RWPE2 (cell line): ENCODE data around the gene C2orf81.
A peak's percentile ranks its signal among the peaks of the same experiment; 100 is the strongest.

ENCODE experiments used
- ATAC-seq: fragments of 200-7000 bp; cut with Tn5 transposase; 3 replicates; pipeline ENCODE4 v1.9.1; 2021; ENCODE audit warnings: low read depth
- DNase-seq: peaks from one replicate; pipeline ENCODE4 v3.0.0-alpha.2; 2020; ENCODE audit warnings: low spot score
- H3K27ac ChIP-seq: fragments of 450-650 bp; 2 replicates; pipeline ENCODE4 v1.5.1; 2017; ENCODE audit warnings: mild to moderate bottlenecking; ENCODE audit not compliant: poor library complexity, severe bottlenecking
- H3K27me3 ChIP-seq: fragments of 250-450 bp; sonication (Bioruptor Pico); 2 replicates; pipeline ENCODE4 v1.5.1; 2021; ENCODE audit warnings: mild to moderate bottlenecking, moderate library complexity; ENCODE audit not compliant: insufficient read depth, poor library complexity, severe bottlenecking
- H3K36me3 ChIP-seq: fragments of 250-450 bp; sonication (Bioruptor Pico); 2 replicates; pipeline ENCODE4 v1.5.1; 2020; ENCODE audit warnings: low read depth, mild to moderate bottlenecking, moderate library complexity
- H3K4me1 ChIP-seq: fragments of 250-450 bp; sonication (Bioruptor Pico); 2 replicates; pipeline ENCODE4 v1.5.1; 2021; ENCODE audit warnings: mild to moderate bottlenecking, moderate library complexity; ENCODE audit not compliant: insufficient read depth, poor library complexity, severe bottlenecking
- H3K4me3 ChIP-seq: fragments of 250-450 bp; sonication (Bioruptor Pico); 2 replicates; pipeline ENCODE4 v1.5.1; 2021; ENCODE audit warnings: mild to moderate bottlenecking, moderate library complexity; ENCODE audit not compliant: severe bottlenecking
- H3K9me3 ChIP-seq: fragments of 250-450 bp; sonication (Bioruptor Pico); 2 replicates; pipeline ENCODE4 v1.5.1; 2021; ENCODE audit warnings: mild to moderate bottlenecking, moderate library complexity; ENCODE audit not compliant: severe bottlenecking
- TF ChIP-seq, protein P1 (sequence below): fragments of 450-650 bp; IDR thresholded peaks from one replicate; pipeline ENCODE4 v1.5.1; 2017; ENCODE audit warnings: mild to moderate bottlenecking, moderate library complexity; ENCODE audit not compliant: poor library complexity, severe bottlenecking

The C2orf81 gene

DNA sequence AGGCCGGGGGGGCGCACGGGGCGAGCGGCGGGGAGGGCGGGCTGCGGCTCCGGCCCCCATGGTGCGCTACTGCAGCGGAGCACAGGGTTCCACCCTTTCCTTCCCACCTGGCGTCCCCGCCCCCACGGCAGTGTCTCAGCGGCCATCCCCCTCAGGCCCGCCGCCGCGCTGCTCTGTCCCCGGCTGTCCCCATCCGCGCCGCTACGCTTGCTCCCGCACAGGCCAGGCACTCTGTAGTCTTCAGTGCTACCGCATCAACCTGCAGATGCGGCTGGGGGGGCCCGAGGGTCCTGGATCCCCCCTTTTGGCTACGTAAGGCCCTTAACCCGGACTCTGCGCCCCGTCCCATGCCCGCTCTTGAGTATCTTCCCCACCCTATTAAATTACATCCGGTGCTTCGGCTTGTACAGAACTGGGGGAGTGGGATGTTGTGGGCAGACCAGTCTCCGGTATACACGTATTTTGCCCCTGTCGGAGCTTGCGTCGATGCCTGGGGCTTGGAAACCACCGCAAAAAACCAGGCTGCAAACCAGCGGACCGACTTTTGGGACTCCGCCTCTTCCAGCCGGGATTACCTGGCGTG is 36.2 kb upstream of the C2orf81 start:
- DNase-seq (peak; percentile 79), ATAC-seq (peak; percentile 27)
- Histone ChIP-seq H3K4me3 (peak overlapping the region; percentile 60), H3K36me3 (peaks cover 17% of the 10 kb centered on the region), H3K4me1 (peaks cover 12% of the 10 kb centered on the region), H3K9me3 (no peaks in the 10 kb centered on the region), H3K27me3 (no peaks in the 10 kb centered on the region), H3K27ac (peak overlapping the region; percentile 85)
- TF ChIP-seq, protein P1, sequence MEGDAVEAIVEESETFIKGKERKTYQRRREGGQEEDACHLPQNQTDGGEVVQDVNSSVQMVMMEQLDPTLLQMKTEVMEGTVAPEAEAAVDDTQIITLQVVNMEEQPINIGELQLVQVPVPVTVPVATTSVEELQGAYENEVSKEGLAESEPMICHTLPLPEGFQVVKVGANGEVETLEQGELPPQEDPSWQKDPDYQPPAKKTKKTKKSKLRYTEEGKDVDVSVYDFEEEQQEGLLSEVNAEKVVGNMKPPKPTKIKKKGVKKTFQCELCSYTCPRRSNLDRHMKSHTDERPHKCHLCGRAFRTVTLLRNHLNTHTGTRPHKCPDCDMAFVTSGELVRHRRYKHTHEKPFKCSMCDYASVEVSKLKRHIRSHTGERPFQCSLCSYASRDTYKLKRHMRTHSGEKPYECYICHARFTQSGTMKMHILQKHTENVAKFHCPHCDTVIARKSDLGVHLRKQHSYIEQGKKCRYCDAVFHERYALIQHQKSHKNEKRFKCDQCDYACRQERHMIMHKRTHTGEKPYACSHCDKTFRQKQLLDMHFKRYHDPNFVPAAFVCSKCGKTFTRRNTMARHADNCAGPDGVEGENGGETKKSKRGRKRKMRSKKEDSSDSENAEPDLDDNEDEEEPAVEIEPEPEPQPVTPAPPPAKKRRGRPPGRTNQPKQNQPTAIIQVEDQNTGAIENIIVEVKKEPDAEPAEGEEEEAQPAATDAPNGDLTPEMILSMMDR = no peak

DNA sequence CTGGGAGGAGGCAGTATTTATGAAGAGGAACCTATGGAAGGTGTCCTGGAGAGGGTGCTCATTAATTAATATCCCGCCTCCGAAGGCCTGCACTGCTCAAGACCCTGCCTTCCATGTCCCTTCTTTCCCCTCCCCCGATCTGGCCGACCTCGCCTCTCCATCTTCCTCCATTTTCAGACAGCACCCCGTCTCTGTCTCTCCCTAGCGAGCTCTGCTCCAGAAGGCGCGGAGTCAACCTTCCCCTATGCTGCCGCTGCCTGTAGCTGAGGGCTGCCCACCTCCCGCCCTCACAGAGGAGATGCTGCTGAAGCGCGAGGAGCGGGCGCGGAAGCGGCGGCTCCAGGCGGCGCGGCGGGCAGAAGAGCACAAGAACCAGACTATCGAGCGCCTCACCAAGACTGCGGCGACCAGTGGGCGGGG is 35.7 kb upstream of the C2orf81 start:
- no peak; the same call in 2 of the 3 replicates for ATAC-seq
- peak overlapping the region; percentile 60 for H3K4me3 ChIP-seq
- peaks cover 13% of the 10 kb centered on the region for H3K36me3 ChIP-seq
- H3K4me1 ChIP-seq = peaks cover 12% of the 10 kb centered on the region
- no peaks in the 10 kb centered on the region for H3K27me3 ChIP-seq
- no peaks in the 10 kb centered on the region for H3K9me3 ChIP-seq
- DNase-seq = no peak
- peak overlapping the region; percentile 85 for H3K27ac ChIP-seq
- TF ChIP-seq, protein P1 = no peak

DNA sequence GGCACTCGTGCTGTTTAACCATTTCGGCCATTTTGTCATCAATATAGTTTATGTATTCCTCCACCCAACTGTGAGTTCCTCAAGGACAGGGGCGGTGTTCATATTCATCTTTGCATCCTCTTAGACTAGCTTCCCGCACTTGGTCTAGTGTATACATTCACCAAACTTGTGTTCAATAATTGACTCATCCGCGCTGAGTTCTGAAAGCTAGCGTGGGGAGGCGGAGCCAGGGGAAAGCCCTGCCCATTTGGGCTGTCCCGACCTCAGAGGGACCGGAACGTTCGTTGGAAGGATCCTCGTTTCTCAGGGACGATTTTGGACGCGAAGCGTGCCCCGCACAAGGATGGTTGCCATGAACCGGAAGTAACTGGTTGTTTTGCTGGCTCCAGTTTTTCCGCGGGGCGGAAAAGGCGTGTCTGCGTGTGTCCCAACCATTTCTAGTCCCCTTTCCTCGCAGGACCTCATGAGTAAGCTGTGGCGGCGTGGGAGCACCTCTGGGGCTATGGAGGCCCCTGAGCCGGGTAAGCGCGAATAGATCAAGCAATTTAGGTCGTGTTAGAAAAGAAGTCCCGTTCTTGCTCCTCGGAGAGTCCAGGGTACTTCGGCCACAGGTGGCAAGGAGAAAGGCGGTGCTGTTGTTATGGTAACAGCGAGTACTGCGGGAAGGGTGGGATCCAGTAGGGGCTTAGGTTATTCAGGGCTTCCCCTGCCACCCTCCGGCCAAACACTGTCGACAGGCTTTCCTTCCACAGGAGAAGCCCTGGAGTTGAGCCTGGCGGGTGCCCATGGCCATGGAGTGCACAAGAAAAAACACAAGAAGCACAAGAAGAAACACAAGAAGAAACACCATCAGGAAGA is 33.5 kb upstream of the C2orf81 start, which contains the start of gene INO80B:
TSS of gene INO80B (plus strand) at position 434 of the 858 bp plus-strand sequence. CDS start at position 464, 30 bp downstream.
- TF ChIP-seq, protein P1 = peak; percentile 11

DNA sequence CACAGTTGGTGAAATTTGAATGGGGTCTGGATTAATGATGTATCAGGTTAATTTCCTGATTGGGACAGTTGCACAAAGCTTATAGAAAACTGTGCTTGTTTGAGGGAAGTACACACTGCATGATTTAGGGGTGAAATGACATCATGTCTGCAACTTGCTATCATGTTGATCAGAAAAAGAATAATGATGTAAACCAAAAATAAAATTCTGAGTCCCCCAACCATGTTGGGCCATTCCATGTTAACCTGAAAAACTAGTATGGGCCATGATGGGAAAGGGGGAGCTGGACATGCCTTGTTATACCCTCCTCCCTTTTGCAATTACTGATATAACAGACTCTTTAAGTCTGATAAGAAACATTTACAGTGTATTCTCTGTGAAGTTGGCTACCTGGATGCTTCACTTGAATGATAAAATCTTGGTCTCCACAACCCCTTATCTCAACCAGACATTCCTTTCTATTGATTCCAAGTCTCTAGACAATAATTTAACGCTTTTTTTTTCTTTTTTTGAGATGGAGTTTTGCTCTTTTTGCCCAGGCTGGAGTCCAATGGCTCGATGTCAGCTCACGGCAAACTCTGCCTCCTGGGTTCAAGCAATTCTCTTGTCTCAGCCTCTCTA is 29.3 kb upstream of the C2orf81 start:
- Histone ChIP-seq H3K4me3 (no peak overlapping the region), H3K4me1 (peaks cover 3% of the 10 kb centered on the region), H3K9me3 (no peaks in the 10 kb centered on the region), H3K36me3 (no peaks in the 10 kb centered on the region), H3K27ac (no peak overlapping the region), H3K27me3 (no peaks in the 10 kb centered on the region)
- TF ChIP-seq, protein P1 = no peak
- no peak for ATAC-seq
- DNase-seq = no peak

More for the DNA sequence above, 33.5 kb upstream of the C2orf81 start, which contains the start of gene INO80B:
- H3K27me3 ChIP-seq = no peaks in the 10 kb centered on the region
- ATAC-seq (peak; percentile 37), DNase-seq (peak; percentile 88)
- H3K4me1 ChIP-seq = peaks cover 12% of the 10 kb centered on the region
- H3K4me3 ChIP-seq = peak within 1 kb of the TSS; percentile 52
- peaks cover 6% of the 10 kb centered on the region; the same call in 1 of the 2 replicates for H3K36me3 ChIP-seq
- no peaks in the 10 kb centered on the region for H3K9me3 ChIP-seq
- no peak within 1 kb of the TSS for H3K27ac ChIP-seq
